ENCODE results near the gene CBX8.
"Not testable (repeated sequence)": the region's sequence is repeated elsewhere in the genome, so short reads cannot be mapped to it uniquely, and the experiment has no call there.

The CBX8 gene

DNA sequence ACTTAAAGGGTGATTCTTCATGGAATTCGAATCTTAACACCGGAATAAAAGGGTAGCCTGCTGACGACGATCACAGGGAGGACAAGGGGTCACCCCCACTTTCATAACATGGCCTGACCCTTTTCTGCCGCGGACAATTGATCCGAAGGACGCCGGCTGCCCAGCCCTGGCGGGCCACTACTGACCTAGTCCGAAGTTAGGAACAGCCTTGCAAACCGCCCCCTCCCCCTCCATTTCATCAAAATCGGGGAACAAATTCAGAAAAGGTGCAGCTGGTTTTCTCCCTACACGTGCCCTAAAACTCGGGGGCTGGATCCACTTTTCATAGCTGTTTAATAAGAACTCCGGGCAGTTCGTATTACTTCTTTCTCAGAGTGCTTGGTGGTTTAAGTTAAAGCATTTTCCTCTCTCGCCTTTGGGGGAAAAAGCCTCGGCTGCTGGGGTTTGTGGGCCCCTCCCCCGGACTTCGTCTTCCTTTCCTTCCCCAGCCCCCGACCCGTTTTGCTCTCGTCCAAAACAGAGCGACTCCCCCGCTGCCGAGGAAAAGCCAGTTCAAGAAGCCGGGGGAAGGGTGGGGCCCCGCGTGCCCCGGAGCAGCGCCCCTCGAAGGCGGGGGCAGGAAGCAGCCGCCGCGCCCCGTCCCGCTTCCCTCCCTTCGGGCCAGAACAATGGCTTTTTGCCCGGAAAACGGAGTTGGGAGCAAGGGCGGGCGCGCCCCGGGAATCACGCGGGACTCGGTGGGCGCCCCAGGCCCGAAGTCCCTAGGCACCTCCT is 19.6 kb downstream of the CBX8 start:
- DNase-seq, result no peak

DNA sequence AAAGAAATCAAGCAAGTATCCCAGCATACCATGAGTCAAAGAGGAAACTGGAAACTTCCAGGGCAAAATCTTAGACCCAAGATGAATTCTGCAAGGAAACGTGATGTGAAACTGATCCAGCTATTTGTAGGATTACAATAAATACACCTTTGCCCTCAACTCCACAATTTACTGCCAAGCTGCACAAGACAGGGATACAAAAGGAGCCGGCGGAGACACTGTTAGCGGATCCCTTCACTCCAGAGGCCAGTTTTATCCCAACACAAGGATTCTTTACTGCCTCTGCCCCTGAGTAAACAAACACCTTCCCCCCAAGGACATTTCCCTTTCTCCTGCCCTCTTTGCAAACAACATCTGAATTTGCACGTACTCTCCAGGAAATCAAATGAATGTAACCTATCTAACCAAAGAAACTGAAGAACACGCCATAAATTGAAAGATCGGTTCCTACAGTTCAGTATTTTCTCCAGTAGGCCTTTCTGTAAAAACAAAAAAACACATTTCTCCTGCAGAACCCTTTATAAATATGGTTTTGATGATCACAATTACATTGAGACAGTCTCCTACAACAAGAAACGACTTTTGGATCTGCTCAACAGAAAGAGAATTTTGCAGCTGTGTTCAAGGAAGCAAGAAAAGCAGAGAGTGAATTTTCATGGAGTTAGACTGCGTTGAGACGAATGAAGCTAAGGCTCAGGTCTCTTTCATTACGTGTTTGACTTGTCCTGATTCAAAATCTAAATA is 20.3 kb downstream of the CBX8 start:
- DNase-seq, result peak; percentile 50

DNA sequence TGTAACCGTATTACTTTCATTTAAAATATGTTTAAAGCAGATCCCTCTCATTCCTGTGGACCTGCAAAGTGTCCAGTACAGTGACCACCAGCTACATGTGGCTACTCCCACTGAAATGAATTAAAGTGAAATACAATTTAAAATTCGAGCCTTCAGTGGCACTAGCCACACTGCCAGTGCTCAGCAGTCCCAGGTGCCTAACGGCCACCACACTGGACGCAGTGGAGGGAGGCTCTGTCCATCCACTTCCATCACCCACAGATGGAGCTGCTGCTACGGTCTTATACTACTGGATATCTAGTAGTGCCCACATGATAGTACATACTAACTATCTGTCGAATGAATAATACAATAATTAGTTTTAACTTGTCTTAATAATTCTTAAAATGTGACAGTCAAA is 21.2 kb downstream of the CBX8 start:
- no peak for DNase-seq

DNA sequence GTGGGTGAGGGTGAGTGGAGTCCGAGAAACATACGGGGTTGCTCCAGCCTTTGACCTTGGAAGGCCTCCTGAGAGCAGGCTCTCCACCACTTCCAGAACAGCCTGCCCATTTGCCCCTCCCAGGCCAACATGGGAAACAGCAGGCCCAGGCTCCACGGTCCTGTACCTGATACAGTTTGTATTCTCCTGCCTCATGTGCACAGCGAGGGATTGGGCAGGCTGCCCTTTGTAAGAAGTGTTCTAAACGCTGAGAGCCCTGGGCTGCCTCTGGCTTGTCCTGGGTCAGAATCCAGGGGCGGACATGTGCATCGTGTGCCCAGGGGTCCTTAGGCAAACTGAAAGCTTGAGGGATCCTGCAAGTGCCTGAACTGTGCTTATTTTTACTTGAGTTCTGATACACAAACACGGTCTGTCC is 22.3 kb downstream of the CBX8 start:
- no peak for DNase-seq

DNA sequence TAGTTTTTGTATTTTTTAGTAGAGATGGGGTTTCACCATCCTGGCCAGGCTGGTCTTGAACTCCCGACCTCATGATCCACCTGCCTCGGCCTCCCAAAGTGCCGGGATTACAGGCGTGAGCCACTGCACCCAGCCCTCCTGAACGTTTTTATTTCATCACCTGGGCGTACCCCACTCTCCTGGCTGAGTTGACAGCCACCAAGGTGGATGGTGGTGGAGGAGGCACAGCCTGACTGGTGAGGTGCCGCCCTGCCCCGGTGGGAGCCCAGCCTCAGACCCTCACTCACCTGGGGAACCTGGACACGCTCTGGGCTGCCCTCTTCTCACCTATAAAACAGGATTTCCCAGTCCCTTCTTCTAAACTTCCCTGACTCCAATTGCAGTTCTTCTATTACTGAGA is 24.2 kb downstream of the CBX8 start:
- not testable (repeated sequence) for DNase-seq

DNA sequence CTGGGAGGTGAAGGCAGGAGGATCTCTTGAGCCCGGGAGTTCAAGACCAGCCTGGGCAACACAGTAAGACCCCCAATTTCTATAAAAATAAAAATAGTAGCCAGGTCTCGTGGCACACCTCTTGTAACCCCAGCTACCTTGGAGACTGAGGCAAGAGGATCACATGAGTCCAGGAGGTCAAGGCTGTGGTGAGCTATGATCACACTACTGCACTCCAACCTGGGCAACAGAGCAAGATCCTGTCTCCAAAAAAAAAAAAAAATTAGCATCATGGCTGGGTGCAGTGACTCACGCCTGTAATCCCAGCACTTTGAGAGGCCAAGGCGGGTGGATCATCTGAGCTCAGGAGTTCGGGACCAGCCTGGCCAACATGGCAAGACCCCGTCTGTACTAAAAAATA is 25.6 kb downstream of the CBX8 start:
- DNase-seq, result no peak

DNA sequence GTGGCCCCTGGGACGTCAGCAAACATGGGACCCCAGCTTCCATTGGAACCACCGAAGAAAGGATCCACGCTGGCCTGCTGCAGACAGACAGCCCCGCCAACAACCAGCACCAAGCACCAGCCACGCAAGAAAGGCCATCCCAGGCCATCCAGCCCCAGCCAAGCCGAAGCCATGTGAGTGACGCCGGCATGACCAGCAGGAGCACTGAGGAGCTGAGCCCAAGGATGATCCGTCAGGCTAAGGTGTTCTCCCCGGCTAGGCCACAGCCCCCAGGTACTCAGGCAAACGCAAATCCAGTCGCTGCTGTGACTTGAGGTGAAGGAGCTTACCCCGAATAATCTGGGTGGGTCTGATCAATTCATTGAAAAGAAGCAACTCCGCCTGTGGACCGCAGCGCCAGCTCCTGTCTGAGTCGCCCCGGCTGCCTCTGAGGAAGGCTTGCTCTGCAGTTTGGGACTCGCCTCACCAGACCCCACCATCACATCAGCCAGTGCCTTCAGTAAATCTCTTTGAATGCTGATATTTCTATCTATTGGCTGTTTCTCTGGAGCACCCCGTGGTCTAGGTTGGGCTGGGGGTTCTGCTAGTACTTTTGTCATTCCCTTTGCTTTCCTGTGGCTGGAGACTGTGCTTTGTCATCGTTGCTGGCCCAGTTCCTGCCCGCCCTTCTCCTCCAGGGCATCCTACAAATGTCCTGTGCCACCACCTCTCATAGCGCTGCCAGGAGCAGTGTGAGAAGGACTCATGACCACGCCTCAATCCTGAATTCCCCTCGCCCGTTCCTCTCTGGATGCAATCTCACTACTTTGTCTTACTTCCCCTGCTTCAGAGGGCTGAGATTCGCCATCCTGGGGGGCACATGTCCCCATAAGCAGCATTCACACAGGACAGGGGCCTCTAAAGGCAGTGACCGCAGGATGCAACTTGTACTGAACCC is 27.0 kb downstream of the CBX8 start:
- DNase-seq, result no peak

DNA sequence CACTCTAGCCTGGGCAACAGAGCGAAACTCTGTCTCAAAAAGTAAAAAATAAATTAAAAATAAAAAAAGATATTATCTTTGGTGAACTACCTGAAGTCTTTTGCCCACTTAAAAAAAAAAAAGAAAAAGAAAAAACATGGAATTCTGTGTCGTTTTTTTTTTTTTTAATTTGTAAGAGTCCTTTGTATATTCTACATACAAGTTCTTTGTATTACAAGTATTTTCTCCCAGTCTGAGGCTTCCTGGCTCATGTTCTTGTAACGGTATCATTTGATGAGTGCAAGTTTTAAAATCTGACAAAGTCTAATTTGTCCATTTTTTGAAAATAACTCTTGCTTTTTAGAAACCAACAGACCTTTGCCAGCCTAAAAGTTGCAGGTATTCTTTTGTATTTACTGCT is 31.2 kb downstream of the CBX8 start:
- DNase-seq, result no peak

DNA sequence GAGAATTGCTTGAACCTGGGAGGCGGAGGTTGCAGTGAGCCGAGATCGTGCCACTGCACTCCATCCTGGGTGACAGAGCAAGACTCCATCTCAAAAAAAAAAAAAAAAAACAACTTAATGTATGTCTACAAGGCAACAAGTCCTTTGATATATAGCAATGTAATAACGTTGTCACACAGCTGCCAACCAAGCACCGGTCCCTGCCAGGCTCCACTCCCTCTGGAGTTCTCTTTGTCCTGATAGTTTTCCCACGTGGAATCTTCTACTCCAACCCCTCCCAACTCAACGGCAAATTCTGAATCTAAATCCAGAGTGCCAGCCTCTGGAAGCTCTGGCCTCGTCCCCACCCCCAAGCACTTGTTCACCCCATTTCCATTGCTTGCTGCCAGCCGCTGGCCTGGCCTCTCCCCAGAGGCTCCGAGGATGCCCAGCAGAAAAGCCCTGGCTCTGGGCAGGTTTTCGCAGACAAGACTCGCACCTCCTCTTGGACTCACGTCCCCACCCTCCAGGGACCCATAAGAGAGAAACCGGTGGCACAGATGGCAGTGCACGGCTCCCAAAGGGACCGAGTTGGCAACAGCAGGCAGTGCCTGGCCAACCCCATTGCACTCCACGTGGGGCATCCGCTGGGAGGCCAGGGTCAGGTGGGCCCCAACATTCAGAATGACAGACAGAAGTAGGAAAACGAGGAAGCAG is 34.8 kb downstream of the CBX8 start:
- no peak for DNase-seq

DNA sequence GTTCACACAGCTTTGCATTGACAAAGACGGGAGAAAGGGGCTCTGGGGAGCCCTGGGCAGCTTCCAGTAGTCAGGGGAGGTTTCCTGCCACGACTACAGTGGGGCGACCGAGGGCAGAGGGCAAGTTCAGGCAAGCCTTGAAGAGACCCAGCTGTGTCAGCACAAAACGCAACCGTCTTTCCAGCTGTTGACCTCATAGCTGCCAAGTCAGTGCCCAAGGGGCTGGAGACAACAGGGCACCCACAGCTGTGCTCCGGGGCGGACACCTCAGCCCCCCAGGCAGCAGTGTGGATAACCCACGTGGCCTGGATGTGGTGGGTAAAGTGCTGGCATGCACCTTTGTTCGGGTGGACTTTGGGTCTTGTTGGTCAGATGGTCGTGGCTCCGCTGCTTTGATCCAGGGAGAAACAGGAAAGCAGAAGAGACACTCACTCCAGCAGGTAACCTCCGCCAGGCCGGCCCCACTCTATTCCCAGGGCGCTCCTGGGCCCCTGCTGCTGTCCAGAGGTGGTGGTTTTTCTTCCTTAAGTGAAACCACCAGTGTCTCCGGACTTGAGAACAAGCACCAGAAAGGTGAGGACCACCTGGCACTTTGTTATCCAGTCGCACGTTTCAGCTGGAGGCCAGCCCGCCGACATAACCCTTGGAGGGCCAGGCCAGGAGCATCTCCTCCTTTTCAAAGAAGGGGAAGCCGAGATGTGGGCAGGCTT is 36.5 kb downstream of the CBX8 start:
- no peak for DNase-seq

DNA sequence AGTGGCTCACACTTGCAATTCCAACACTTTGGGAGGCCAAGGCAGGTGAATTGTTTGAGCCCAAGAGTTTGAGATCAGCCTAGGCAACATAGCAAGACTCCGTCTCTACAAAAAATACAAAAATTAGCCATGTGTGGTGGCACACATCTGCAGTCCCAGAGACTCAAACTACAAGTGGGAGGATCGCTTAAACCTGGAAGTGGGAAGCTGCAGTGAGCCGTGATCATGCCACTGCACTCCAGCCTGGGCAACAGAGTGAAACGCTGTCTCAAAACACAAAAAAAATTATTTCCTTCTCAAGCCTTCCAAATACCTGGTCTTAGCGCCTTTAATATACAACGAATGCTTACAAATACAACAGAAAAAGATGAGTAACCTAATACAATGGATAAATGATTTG is 38.6 kb downstream of the CBX8 start:
- no peak for DNase-seq

DNA sequence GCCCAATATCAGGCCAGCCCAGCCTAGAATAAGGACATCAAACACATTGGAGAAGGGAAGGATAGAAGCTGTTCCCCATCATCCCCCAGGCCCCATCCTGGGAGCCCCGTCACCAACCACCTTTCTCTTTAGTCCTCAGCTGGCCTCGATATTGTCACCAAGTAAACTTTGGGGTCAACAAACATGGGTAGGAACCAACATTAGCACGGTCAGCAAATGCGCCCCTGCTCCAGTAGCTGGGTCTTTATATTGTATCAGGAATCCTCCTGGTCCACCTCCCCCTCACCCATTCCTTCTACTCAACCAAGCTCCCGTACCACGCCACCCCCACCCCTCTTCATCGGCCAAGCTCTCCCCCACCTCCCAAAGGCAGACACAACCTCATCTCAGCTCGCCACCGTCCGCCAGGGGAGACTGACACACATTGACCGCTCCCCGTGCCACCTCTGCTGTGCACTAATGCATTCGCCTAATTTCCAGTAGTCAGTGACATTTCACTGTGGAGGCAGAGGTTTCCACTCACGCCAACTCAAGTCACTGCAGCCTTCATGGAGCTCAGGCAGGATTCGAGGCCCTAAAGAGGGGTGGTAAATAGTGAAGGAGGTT is 39.6 kb downstream of the CBX8 start:
- DNase-seq, result no peak

DNA sequence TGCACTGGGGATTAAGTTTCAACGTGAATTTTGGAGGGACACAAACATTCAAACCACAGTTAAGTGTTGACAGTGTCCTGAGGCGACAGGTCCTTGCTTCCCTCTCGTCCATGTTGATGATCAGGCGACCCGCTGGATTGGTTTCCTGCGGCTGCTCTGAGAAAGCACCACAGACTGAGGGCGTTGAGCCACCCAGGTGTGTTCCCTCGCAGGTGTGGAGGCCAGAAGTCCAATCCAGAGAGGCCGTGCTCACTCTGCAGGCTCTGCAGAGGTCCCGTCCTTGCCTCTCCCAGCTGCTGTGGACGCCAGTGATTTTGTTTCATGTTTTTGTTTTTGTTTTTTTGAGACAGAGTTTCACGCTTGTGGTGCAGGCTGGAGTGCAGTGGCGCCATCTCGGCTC is 41.3 kb downstream of the CBX8 start:
- no peak for DNase-seq

DNA sequence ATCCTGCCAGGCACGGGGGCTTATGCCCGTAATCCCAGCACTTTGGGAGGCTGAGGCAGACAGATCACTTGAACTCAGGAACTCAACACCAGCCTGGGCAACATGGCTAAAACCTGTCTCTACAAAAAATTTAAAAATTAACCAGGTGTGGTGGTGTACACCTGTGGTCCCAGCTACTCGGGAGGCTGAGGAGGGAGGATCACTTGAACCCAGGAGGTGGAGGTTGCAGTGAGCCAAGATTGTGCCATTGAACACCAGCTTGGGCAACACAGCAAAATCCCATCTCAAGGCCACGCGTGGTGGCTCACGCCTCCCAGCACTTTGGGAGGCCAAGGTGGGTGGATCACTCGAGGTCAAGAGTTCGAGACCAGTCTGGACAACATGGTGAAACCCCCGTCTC is 42.0 kb downstream of the CBX8 start:
- DNase-seq, result not testable (repeated sequence)

DNA sequence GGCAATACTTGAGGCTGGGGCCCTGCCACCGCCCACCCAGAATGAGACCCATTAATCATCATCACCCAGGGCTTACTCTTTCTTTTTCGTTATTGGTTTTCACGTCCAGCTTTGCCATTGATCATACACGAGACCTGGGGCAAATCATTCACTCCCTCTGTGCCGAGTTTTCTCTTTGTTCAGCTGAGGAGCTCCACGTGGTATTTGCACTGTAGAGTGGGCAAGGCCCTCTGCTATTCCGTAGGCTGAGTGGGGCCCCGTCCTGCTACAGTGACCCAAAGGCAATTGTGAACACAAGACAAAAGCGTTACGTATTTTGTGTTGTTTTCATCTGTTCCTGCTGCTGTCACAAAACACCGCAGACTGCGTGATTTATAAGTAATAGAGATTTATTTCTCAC is 42.5 kb downstream of the CBX8 start:
- DNase-seq, result no peak

DNA sequence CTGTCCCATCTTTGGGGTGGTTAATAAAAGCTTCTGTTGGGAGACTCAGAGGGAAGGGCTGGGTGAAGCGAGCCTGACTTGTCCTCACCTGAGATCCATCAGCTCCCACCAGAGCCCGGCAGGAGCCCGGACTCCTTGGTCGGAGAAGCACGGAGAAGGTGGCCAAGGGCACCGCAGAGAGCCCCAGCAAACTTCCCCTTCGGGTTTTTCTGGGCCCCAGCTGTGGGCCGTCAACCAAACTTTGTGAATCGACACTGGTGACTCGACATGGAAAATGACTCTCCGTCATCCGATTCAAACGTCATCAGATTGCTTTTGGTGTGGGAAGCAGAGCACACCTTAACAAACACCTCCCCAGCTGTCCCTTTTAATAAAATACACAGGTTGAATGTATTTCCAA is 44.7 kb downstream of the CBX8 start:
- DNase-seq, result no peak

DNA sequence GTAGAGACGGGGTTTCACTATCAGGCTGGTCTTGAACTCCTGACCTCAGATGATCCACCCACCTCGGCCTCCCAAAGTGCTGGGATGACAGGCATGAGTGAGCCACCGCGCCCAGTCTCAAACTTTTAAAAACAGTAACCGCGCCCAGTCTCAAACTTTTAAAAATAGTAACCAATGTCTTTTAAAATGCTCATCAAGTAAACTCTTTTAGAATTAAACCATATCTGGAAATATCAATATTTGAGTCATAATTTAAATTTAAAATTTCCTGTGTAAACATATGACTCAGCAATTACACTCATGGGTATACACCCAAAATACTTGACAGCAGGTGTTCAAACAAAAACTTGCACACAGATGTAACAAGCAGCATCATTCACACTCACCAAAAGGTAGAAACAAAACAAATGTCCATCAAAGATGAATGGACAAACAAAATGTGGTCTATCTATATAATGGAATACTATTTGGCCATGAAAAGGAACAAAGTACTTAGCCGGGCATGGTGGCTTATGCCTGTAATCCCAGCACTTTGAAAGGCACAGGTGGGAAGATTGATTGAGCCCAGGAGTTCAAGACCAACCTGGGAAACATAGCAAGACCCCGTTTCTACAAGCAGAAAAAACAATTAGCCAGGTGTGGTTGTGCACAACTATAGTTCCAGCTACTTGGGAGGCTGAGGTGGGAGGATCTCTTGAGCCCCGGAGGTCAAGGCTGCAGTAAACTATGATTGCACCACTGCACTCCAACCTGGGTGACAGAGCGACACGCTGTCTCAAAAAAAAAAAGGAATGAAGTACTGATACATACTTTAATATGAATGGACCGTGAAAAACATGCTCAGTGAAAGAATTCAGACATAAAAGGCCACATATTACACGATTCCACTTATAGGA is 46.0 kb downstream of the CBX8 start:
- no peak for DNase-seq

DNA sequence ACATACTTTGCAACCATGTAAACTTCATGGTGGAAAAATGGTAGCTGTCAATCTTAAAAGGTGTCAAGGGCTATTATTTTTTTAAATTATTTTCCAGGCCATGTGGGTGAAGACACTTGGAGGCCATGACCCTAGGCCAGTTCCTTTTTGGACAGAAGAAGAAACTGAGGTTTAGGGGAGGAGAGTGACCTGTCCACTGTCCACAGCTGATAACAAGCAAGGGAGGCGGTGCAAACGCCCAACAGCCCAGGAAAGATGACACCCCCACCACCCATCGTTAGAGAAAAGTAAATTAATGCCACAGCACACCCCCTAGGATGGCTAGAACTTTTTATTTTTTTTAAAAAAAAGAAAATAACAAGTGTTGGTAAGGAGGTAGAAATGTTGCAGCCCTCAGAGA is 46.9 kb downstream of the CBX8 start:
- DNase-seq, result no peak

DNA sequence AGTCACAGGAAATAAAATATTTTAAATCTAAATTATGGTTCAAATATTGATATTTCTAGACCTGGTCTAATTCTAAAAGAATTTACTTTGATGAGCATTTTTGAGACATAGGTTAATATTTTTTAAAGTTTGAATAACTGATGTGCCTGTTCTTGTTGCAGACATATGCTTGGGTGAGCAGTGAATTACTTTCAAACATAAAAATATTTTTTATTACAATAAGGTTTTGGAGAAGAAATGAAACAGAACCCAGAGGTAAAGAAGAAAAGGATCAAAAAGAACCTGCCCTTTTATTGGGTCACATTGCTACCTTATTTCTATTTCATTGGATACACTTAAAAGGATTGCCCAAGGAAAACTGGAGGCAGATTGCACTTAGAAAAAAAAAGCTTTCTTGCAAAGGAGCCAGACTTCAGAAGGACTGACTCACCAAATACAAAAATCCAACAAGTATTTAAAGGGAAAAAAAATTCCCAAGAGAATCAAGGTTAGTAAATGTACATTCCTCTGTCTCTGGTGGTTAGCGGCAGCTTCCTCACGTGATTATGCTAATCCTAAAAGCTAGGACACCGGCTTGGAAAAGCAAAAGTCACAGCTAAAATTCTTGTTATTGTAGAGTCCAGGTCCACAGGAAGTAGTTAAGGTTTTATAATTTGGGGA is 47.6 kb downstream of the CBX8 start:
- DNase-seq, result no peak
